ENCODE data around the gene ABCD1.
"Not testable (repeated sequence)": the region's sequence is repeated elsewhere in the genome, so short reads cannot be mapped to it uniquely, and the experiment has no call there.

ABCD1 gene

DNA sequence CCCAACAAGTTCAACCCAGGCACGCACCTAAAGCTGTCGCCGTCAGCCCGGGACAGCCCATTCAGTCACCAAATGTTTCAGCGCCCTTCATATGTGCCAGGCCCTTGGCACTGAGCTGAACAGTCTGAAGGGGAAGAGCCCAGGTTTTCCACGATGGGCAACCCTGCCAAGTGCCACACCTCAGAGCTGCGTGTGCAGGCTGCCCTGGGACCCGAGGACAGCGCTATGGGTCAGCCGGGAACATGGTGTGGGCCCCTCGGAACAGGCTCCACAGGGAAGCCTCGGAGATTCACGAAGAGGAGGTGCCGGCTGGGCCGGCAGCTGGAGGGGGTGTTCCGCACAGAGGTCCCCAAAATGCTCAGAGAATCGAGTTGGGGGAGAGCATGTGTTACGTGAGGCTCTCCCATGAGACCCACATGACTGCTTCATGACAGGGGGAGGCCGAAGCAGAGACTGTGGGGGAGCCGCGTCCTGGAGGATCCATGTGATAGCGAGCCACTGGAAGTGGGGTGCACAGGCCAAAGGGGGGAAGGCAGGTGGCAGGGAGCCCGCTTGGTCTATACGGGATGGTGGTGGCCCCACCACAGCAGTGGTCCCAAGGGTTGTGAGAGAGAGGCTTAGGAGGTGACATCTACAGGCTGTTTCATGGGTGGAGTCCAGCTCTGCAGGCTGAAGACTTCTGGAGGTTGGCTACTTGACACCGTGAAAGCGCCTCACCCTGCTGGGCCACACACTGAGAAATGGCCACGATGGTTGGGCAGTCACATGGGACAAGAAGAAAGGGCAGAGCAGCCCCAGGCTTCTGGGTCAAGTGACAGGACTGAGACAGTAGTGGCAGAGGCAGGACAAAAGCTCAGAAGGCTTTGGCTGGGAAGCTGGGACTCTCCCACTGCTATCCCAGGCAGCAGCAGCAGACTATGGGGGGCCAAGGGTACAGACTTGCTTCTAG is 14.7 kb upstream of the ABCD1 start:
- DNase-seq (ENCODE audit: low spot score) = no peak

DNA sequence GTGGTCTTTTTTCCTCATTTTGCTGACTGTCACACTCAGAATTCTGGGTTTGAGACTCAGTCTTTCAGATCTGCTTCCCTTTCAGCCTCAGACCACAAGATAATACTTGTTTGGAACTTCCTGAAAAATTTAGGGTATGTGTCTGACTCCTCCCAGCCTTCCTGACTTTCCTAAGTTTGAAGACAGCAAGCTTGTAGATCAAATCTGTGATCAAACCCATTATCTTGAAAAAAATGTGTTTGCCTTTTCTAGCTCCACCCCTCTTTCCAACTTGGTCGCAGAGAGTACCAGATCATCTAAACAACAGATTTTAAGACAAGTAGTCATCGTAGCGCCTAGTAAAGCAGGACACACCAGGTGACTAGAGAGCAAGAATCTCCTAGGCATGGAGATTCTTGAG is 10.4 kb upstream of the ABCD1 start:
- no peak for DNase-seq (ENCODE audit: low spot score)

DNA sequence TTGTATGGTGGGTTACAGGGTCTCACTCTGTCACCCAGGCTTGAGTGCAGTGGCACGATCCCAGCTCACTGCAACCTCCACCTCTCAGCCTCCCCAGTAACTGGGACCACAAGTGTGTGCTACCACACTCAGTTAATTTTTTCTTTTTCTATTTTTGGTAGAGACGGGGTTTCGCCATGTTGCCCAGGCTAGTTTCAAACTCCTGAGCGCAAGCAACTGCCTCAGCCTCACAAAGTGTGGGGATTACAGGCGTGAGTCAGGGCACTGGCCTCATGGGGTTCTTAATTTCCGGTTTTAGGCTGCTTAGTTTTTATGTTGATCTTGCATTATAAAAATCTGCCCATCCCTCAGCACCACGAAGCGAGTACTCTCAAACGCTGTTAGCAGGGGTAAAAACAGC is 7.2 kb upstream of the ABCD1 start:
- no peak for DNase-seq (ENCODE audit: low spot score)

DNA sequence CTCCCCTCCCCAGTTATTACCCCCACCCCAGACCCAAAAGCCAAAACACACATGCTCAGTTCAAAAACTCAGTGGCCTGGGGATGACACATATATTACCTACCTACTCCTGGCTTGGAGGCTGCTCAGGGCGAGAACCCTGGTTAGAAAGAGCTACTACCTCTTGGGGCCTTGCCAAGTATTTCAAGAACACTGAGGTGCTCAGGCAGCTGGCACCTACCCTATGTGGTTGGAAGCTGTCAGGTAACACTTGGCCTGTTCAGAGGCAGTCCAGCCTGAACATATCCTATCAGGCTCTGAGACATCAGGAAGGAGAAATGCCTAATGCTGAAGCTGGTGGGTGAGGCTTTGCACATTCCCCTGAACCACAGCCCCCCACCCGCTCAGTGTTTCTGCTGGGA is 5.4 kb upstream of the ABCD1 start:
- DNase-seq (ENCODE audit: low spot score) = no peak

DNA sequence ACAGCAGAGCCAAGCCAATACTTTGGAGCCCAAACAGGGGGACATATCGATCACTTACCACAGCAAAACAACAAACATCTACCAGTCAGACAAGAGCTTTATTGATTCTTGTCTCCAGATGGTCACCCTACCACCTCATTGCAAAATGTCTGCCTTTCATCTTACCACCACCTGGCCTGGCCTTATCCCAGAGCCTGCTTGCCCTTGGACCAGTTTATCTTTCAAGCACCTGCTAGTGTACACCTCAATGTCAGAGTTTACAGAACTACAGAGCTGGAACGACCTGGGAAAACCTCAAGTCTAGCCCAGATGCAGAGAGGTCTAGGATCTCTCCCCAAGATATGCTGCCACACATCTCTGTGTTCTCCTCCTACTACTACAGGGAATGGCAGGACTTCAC is 5.0 kb upstream of the ABCD1 start:
- no peak for DNase-seq (ENCODE audit: low spot score)

DNA sequence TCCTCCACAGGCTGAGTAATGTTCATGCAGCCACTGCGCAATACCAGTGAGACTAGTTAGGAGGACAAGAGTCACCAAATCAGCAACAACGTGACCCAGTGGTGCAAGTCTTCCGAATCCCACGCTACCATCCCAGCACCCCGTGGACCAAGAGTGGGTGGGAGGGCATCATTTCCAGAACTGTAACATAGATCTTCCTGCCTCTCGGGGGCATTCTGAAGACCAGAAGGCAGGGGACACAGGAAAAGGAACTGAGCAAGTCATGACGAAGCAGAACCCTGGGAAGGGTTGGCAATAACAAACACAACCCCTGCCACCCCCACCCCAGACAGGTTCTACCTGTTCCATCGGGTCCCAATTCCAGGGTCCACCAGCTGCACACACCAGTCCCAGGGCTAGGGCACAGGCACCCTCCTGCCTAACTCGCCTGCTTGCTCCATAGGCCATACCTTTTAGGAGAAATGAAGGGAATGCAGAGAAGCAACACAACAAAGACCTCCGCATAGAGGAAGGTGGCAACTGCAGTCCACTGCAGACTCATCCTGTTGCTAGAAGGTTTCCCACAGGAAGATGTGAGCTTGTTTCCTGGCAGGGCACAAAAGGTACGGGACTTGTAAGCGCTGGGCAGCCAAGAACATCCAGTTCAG is 1.8 kb upstream of the ABCD1 start:
- DNase-seq (ENCODE audit: low spot score) = no peak

DNA sequence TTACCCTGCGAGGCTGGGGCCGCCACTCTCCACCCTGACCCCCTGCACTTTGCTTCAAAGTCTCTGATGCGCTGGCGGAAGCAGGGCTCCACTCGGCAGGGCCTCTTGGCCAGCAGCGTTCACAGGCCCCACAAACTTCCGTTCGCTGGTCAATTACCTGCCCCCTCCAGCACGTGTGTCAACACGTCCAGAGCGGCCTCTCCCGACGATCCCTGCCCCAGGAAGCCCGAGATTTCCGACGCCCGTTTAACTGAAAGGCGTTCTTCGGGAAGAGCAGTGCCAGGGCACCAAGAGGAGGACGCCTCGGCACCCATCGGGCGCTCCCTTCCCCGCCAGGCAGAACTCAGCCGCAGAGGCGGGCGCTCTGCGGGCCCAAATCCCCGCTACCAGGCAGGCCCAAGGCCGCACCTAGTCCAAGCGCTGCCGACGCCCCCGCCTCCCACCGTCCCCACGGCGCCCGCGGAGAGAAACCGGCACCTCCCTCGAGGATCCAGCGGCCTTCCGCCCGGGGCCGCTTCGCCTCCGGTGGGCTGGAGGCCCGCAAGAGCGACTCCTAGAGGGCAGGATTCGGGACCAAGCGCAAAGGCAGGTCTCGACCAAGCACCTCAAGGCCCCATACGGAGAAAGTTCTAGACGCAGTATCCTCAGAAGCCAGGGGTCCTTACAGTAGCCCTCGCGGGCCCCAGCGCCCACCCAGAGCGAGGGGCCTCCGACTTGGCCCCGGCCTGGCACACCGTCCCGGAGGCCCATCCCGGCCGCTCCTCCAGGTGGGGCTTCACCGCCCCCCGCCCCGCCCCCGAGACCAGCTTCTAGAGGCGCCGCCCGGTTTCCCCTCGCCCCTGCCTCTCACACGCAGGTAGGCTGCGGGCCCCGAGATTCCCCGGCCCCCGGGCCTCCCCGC is 1.1 kb upstream of the ABCD1 start:
- DNase-seq (ENCODE audit: low spot score) = peak; percentile 30

DNA sequence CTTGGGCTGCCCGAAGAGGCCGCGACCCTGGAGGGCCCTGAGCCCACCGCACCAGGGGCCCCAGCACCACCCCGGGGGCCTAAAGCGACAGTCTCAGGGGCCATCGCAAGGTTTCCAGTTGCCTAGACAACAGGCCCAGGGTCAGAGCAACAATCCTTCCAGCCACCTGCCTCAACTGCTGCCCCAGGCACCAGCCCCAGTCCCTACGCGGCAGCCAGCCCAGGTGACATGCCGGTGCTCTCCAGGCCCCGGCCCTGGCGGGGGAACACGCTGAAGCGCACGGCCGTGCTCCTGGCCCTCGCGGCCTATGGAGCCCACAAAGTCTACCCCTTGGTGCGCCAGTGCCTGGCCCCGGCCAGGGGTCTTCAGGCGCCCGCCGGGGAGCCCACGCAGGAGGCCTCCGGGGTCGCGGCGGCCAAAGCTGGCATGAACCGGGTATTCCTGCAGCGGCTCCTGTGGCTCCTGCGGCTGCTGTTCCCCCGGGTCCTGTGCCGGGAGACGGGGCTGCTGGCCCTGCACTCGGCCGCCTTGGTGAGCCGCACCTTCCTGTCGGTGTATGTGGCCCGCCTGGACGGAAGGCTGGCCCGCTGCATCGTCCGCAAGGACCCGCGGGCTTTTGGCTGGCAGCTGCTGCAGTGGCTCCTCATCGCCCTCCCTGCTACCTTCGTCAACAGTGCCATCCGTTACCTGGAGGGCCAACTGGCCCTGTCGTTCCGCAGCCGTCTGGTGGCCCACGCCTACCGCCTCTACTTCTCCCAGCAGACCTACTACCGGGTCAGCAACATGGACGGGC is 579 bp downstream of the ABCD1 start:
- DNase-seq (ENCODE audit: low spot score) = no peak

DNA sequence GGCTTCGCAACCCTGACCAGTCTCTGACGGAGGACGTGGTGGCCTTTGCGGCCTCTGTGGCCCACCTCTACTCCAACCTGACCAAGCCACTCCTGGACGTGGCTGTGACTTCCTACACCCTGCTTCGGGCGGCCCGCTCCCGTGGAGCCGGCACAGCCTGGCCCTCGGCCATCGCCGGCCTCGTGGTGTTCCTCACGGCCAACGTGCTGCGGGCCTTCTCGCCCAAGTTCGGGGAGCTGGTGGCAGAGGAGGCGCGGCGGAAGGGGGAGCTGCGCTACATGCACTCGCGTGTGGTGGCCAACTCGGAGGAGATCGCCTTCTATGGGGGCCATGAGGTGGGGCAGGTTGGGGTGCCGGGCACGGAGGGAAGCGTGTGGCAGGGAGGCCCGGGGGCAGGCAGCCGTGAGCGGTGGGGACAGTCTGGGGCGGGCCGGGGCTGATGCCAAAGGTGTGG is 1.2 kb downstream of the ABCD1 start:
- DNase-seq (ENCODE audit: low spot score) = no peak

DNA sequence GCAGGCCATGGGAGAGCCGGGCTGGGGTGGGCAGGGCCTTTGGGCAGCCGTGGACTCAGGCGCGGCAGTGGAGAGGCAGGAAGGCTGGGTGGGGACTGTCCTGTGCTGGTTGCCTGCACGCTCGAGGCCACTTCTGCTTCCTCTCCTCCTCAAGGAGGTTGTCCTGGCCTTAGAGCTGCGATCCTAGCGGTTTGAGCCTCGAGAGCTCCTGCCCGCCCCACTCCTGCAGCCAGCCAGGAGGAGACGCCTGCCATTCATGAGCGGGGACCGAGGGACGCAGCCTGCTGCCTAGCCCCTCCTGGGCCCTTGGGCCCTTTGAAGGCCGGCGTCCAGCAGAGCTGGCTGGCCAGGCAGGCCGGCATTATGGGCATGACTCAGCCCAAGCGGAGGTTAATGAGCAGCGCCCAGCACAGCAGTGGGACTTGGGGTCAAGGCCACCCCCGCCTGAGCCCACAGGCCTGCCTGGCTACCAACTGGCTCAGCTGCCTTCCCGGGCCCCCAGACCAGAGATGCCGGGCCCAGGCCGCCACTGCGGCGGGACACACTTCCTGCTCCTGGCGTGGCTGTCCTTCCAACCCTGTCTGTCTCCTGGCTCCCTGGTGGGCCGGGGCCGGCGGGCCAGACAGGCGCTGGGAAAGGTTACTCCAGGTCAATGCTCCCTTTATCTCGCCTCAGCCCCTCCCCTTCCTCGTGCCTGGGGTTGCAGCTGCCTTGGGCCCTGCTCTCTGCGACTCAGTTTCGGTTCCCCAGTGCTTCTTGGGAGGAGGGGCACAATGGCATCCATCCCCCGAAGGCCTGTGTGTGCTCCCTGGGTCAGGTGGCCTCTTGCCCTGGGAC is 1.8 kb downstream of the ABCD1 start:
- DNase-seq (ENCODE audit: low spot score) = peak; percentile 49

DNA sequence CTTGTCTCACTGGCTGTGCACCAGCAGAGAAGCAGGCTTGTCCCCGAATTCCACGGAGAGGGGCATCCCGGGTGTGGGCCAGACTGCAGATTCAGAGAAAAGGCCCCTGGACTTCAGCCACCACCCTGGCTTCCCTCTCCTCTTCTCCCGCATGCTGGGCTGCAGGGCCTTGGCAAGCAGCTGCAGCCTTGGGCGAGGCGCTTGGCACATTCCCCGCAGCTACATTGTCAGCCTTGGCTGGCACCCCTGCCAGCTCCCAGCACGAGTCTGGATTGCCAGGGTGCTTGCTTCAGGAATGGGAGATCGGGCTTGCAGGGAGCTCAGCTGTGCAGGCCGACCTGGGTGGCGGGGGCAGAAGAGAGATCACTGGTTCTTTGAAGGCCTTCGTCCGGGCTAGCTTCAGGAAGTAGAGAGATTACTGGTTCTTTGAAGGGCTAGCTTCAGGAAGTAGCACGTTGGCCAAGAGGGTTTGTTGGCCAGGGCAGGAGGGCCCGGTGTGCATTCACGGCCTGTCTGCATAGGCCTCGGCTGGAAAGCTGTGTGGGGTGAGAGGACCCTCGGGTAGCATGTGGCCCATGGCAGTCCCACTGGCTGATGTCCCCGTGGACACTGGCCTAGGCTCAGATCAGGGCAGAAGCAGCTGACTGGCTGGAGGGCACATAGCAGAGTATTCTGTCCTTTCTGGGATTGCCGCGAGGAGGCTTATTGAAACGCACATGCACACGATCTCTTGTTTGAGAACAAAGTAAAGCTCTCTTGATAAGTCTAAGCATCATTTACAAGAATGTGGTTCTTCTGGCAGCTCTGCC is 2.7 kb downstream of the ABCD1 start:
- DNase-seq (ENCODE audit: low spot score) = no peak

DNA sequence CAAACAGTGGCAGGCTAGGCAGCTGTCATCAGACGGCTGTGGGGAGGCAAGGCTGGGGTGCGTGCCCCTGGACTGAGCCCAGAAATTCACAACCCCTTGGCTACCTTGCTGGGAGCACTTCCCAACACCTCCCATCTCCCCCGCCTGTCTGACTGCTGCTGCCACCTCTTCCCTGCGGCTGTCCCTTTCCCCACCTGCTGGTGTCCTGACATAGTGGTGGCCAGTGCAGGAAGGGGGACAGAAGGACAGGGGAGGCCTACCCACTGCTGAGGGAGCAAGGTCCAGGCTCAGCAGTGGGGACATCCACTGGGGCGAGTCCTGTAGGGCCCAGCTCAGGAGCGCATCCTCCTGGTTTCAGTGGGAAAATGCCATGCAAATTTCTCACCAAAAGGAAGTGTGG is 3.4 kb downstream of the ABCD1 start:
- DNase-seq (ENCODE audit: low spot score) = no peak

DNA sequence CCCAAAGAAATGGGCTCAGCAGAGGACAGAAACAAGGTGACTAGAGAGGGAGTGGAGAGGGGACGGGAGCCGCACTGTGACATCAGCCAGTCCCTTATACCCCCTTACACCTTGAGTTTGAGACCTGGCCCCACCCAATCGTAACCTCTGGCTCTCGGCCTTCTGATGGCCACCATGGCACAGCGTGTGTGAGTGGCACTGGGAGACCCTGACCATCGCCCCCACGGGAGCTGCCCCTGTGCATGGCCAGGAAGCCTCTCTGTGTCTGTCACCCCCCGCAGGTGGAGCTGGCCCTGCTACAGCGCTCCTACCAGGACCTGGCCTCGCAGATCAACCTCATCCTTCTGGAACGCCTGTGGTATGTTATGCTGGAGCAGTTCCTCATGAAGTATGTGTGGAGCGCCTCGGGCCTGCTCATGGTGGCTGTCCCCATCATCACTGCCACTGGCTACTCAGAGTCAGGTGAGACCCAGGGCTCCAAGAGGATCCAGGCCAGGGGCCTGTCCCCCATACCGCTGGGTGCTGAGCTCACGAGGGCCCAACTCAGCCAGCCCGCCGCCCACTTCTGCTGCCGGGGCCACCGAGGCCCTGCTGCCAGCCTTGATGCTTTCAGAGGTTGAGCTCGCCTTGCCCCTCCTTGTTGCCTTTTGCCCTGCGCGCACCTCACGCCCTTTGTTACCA is 4.4 kb downstream of the ABCD1 start:
- DNase-seq (ENCODE audit: low spot score) = no peak

DNA sequence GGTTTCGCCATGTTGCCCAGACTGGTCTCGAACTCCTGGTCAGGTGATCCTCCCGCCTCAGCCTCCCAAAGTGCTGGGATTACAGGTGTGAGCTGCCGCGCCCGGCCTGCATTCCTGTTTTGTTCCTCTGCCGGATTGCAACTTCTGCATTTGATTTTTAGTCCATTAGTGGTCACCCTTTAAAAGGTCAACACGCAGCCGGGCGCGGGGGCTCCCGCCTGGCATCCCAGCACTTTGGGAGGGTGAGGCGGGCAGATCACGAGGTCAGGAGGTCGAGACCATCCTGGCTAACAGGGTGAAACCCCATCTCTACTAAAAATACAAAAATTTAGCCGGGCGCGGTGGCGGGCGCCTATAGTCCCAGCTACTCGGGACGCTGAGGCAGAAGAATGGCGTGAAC is 5.5 kb downstream of the ABCD1 start:
- not testable (repeated sequence) for DNase-seq (ENCODE audit: low spot score)

DNA sequence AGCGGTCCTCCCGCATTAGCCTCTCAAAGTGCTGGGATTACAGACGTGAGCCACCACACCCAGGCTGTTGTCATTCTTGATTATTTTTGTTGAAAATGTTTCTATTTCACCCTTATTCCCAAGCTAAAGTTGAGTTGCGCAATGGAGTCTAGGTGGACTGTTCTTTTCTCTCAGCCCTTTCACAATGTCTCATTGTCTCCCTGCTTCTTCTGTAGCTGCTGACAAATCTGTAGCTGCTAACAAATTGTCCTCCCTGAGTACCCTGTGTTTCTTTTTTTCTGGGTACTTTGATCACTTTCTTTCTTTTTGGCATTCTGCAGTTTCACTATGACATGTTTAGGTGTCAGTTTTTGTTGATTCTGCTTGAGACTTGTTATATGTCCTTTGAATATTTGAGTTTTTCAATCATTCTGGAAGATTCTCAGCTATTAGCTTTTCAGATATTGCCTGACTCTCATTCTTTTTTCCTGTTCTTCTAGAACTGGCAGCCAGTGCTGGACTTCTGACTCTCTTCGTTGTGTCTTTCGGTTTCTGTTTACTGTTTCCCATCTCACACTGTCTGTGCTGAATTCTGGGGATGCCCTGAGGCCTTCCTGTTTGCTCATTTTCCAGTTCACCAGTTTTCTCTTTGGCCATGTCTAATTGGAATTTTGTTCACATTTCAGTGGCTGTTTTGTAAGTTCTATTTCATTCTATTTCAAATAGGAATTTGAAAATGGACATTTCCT is 6.6 kb downstream of the ABCD1 start:
- no peak for DNase-seq (ENCODE audit: low spot score)

DNA sequence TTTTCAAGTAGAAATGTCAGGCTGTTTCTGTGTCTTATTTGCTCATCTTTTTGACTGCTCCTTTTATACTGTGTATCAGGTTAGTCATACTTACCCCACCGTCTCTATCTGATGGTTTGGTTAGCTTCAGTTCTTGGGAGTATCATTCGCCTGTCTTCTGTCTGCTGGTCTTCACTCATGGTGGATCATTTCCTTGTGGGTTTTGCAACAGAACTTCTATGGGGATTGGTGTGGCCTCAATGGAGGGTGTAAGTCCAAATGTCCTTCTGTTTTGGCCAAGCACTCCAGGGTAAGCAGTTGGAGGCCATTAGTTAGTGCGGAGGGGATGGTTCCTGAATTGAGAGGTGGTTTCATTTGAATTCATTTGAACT is 7.2 kb downstream of the ABCD1 start:
- no peak for DNase-seq (ENCODE audit: low spot score)

DNA sequence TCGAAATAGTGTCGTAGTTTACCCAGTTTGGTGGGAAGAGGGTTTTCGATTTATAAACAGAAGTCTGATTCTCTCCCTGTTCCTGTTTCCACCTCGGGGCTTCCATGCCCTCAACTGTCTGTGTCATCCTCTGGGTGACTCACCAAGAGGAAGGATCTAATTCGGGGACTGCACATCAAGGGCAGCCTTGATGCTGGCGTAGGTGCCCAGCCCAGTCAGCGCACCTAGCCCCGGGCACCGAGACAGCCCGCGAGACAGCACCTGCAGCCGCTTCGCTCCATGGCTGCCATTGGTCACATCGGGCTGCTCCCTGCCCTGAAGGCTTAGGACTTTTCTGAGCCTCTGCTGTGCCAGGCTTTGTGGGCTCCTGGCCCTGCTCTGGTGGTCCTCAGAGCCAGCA is 7.7 kb downstream of the ABCD1 start:
- no peak for DNase-seq (ENCODE audit: low spot score)

DNA sequence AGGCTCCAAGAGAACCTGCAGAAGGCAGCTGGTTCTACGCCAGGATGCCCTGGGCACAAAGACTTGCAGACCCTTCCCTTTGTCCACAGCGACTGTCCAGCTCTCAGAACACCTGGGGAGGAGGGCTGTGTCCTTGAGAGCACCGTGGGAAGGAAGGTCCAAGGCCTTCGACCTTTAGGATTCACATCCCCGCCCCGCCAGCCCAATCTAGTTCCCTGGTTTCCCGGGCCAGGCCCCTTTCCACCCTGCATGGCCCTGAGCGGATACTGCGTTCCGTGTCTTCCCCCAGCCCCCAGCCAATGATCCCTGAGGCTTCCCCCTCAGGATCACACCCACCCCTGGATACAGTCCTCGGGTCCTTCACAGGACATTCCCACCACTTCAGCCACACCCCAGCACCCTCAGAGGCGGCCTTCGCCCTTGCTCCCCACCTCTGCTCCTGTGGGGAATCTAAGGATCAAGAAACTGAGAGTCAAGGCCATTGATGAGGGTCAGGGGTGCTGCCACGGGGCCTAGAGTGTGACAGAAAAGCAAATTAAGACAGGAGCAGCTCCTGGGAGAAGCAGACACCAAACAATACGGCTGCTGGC is 9.1 kb downstream of the ABCD1 start:
- DNase-seq (ENCODE audit: low spot score) = no peak
